ENCODE results near the gene VPS4B. TPM values are rescaled to one million over a fixed set of nuclear protein-coding genes. Genes with fewer than 3 reads are reported as not detected.
A peak's percentile ranks its signal among the peaks of the same experiment; 100 is the strongest.
"Not testable (repeated sequence)": the region's sequence is repeated elsewhere in the genome, so short reads cannot be mapped to it uniquely, and the experiment has no call there.

Gene VPS4B
- total RNA-seq: 10 to 100 TPM; 46.2 to 47.3 TPM
- long read RNA-seq, donor 1, transcript VPS4B-201 (11 exons, 3,324 nt): major isoform, 11 of 14 reads
- long read RNA-seq, donor 1, partial matches to known transcripts: 2 of 14 reads
- long read RNA-seq, donor 1, other reads (novel, unspliced or antisense): 1 of 14 reads
- long read RNA-seq, donor 2, partial matches to known transcripts: 2 of 10 reads
- long read RNA-seq, donor 2, other reads (novel, unspliced or antisense): 4 of 10 reads

DNA sequence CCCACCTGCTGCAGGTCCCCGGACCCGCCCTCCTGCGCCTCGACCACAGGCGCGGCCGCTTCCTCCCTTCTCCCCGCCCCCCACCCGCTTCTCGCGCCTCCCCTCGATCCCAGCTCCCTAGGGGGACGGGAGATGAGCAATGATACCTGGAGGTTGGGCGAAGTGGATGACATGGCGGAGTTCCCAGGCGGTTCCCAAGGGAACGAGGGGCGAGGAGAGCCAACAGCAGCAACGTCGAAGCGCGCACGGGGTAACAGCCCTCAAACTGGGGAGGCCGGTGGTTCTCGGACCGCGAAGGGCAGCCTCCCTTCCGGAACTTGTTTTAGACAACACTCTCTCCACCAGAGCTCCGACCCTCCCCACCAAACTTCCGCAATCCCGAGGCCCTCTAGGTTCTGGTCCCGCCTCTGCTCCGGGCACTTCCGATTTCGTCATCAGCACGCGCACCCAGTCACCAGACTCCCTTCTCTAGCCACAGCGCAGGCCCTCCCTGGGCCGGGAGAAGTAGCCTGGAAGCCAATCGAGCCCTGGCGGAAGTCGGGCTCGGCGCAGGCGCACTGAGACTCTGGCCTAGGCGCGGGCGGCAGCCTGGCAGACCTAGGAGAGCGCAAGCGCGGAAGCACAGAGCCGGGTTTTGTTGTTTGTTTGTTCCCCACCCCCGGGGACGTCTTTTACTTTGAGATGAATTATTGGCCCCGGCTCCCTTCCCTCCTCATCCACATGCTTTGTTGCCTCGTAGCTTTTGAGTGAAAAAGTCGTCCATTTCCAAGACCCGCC, at the start of gene VPS4B:
Gene VPS4B, minus strand, starts transcription at position 390 of the 777 bp plus-strand sequence. Its CDS starts 217 bp downstream, at position 173.
- intact Hi-C loops (cut with DNase I): loop anchor here in 1 of 2 donors (10.0 kb wide), 1 partner anchor 57 kb away; the partner anchor contains the start of gene KDSR
- peak; percentile 100 for DNase-seq (ENCODE audit: low spot score)

DNA sequence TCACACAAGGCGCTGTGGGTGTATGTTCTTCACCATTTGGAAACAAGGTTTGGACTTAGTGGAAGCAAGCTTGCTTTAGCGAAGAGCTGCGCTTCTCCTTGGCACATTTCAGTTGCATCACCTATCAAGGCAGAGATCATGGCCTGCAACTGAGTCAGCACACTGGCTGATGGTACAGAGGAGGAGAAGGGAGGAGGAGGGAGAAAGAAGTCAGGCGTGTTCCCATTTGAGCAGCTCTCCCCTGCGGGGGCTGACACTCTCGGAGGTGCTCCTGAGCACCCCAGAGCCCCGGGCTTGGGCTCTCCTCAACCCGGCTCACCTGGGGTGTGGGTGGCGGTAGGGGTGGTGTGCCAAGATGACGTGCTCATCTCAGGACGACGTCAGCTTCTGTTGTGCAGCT, 48.5 kb upstream of the VPS4B start:
- intact Hi-C loops (cut with DNase I): no loop called here

DNA sequence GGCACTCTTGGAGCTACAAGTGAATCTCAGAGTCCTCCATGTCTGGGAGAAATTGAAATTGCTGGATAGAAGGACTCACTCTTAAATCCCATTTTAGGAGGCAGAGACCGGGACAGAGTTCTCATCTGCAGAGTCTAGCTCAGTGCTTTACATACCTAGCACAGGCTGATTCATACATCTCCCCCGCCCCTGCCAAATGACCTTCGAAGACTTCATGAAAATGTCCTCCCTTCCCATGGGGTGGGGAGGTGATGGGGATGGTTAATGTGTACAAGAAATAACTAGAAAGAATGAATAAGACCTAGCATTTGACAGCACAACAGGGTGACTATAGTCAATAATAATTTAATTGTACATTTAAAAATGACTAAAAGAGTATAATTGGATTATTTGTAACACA, 46.3 kb upstream of the VPS4B start:
- intact Hi-C loops (cut with DNase I): loop anchor here in 1 of 2 donors (5.0 kb wide), 1 partner anchor 1096 kb away; no protein-coding TSS in a partner anchor
- no peak for DNase-seq (ENCODE audit: low spot score)

More for the DNA sequence above, 48.5 kb upstream of the VPS4B start:
- no peak for DNase-seq (ENCODE audit: low spot score)

DNA sequence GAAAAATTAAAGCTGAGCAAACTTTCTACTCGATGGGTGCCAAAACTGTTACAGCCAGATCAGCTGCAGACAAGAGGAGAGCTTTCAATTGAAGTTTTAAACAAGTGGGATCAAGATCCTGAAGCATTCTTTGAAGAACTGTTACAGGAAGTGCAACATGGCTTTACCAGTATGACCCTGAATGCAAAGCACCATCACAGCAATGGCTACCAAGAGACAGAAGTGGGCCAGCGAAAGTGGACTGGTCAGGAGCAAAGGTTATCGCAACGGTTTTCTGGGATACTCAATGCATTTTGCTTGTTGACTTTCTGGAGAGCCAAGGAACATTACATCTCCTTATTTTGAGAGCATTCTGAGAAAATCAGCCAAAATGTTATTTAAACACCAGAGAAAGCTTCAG, 45.4 kb upstream of the VPS4B start:
- intact Hi-C loops (cut with DNase I): loop anchor here in 1 of 2 donors (5.0 kb wide), 1 partner anchor 1095 kb away; no protein-coding TSS in a partner anchor
- no peak for DNase-seq (ENCODE audit: low spot score)

DNA sequence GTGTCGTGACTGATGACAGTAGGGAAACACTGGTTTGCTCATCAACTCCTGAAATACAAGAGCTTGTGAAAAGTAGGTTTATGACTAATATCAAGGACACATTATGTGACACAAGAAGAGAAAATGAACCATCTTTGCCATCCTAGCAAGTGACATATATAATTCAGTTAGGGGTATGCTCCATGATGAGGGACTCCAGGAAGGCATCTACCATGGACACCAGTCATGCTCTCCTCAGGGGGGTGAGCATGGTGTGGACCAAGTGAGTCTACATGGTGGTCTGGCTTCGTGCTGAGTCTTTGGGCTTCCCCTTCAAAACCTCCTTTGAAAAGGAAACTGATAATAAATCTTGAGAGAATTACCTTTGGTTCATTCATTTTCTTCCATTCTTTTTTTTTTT, 42.8 kb upstream of the VPS4B start:
- no peak for DNase-seq (ENCODE audit: low spot score)
- intact Hi-C loops (cut with DNase I): loop anchor here in 1 of 2 donors (5.0 kb wide), 1 partner anchor 1093 kb away; no protein-coding TSS in a partner anchor

DNA sequence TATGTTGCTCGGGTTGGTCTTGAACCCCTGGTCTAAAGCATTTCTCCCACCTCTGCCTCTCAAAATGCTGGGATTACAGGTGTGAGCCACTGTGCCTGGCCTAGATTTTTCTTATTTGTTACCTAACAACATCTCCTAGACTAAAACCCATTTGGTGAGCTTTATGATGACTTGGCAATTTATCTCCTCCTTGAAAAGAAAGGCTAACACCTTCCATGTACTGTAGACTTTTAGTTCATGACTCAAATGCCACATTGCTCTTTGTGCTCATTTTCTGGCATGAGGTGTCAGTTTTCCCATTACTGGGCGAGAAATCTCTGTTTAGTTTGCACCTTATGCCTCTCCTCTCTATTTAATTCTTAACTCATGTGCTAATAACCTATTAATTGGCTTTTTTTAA, 42.2 kb upstream of the VPS4B start:
- DNase-seq (ENCODE audit: low spot score): no peak
- intact Hi-C loops (cut with DNase I): no loop called here

DNA sequence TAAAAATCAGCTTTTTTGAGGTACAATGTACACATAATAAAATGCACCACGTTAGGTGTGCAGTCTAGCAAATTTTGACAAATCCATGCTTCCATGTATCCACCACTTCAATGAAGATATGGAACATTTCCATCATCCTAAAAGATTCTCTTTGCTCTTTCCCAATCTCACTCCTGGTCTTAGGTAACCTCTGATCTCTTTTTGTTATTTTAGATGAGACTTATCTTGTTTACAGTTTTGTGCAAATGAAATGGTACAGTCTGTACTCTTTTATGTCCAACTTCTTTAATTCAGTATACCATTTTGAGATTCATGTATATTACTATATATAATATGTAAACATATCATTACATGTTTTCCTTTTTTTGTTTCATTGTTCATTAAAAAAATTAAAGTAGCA, 38.1 kb upstream of the VPS4B start:
- intact Hi-C loops (cut with DNase I): no loop called here
- DNase-seq (ENCODE audit: low spot score): no peak

DNA sequence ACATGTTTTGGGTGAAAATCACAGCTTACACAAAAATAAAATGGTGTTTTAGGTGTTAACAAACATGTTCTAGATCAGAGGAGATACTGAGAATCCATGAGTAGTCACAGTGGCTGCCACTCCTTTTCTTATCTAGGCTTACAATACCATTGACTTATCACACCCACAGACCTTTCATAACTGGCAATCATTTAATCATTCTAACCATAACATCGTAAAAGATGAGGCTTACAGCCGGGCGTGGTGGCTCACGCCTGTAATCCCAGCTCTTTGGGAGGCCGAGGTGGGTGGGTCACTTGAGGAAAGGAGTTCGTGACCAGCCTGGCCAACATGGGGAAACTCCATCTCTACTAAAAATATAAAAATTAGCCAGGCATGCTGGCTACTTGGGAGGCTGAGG, 35.7 kb upstream of the VPS4B start:
- intact Hi-C loops (cut with DNase I): no loop called here
- DNase-seq (ENCODE audit: low spot score): no peak

DNA sequence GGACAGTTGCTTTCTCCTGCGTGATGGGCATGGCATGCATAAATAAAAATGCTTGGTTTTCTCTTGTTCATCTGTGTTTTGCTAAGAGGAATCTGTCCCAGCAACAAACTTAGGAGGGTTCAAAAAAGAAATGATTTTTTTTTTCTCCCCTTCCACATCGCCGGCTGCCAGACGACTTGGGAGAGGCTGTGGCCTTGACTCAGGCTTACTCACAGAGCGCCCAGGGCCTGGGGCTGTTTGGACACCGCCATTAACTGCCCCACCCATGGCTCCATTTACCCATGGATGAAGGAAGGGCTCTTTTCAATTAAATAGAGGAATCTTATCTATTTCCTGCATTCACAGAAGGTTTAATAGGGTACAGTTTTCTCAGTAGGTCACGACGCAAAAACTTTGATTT, 32.2 kb upstream of the VPS4B start:
- intact Hi-C loops (cut with DNase I): no loop called here
- no peak for DNase-seq (ENCODE audit: low spot score)

DNA sequence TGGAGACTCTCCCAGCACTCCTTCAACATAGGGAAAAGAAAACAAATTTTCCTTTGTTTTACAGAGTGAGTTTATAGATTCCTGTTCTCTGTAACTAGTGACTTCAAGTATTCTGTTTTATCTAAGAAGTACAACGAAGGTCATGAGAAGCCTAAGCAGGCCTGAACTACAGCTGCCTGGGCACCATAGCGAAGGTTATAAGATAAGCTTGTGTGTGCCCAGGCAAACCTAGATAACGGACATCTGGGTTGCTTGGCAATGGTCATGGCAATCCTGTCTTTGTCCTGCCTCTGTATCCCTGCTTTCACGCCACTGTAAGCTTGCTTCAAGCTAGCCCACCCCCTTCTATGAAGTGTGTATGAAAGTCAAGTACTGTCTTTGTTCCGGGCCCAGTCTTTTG, 30.5 kb upstream of the VPS4B start:
- intact Hi-C loops (cut with DNase I); DNase-seq (ENCODE audit: low spot score): not testable (repeated sequence)

DNA sequence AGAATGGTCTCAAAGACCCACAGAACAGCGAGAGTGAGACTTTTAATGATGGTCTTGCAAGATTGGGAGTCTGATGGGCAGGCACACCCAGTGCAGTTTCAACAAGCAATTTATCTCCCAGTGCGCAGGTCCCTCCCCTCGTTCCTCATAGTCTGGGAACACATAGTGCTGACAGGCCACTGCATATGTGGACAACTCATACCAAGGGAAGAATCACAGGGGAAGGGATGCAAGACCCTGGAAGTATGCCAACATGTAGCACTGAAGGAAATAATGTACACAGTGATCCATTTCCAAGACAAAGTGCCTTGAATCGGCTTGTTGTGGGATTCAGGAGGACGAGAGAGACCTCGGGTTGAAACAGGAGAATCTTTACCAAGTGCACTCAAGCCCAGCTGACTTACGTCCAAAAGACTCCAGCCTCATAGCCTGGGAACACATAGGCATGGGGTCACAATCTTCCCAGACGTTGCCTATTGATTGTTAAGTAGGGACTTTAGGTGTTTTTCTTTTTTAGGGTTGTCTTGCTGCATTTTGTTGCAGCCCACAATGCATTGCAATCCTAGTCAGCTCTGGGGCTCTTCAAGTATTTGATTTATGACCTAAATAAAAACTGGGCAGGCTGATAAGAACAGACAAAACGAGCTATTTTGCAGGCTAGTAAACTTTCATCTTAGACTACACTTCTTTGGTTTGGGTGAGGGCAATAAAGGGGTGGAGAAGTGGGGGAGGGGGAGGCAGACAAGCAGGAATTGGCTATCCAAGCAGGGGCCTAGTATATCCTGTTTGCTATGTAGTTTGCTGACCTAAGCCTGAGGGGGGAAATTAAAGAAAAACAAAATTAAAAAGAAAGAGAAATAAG, 29.8 kb upstream of the VPS4B start:
- intact Hi-C loops (cut with DNase I): no loop called here
- no peak for DNase-seq (ENCODE audit: low spot score)

DNA sequence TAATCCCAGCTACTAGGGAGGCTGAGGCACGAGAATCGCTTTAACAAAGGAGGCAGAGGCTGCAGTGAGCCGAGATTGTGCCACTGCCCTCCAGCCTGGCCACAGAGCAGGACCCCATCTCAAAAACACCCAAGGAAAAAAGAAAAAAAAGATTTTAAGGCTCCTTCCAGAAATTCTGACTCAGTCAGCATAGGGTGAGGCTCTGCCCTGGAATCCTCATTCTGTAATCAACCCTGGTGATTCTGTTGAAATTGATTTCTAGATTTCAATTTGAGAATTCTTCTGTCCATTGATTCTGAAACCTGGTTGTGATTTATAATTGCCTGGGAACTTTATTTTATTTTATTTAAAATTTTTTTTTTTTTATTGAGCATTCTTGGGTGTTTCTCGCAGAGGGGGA, 27.1 kb upstream of the VPS4B start:
- intact Hi-C loops (cut with DNase I): no loop called here

DNA sequence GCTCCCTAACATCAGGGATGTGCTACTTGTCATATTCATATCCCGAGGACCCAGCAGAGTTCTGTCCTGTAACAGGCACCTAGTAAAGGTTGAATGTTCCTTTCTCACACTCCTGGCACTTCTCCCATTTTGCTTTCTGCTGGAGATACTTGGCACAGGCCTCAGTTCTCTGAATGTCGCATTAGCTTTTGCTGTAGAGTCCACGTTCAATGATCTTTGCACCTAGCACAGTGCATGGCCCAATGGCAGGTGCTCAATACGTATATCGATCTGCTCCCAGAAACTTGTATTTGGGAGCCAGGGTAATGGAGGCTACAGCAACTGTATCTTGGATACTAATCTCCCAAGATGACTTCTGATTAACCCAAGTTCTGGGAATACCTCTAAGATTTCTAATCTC, 24.8 kb upstream of the VPS4B start:
- DNase-seq (ENCODE audit: low spot score): no peak
- intact Hi-C loops (cut with DNase I): no loop called here

More for the DNA sequence above, 27.1 kb upstream of the VPS4B start:
- DNase-seq (ENCODE audit: low spot score): no peak

DNA sequence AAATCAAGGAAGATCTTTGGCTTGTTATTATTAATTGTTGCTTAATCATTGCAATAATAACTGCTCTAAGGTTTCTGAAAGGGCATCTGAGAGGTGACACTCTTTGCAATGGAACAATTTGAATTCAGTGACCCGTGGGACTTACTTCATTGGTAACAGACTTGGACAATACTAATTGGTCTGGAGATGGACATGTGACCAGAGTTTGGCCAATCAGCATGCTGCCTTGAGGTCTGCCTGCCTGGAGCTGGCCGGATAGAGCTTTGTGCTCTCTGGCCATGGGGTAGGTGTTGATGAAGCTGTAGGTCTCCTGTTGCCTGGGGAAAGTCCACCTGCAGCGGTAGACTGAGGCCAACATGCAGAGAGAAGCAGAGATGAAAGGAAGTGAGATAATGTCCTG, 24.0 kb upstream of the VPS4B start:
- intact Hi-C loops (cut with DNase I): no loop called here
- no peak for DNase-seq (ENCODE audit: low spot score)

DNA sequence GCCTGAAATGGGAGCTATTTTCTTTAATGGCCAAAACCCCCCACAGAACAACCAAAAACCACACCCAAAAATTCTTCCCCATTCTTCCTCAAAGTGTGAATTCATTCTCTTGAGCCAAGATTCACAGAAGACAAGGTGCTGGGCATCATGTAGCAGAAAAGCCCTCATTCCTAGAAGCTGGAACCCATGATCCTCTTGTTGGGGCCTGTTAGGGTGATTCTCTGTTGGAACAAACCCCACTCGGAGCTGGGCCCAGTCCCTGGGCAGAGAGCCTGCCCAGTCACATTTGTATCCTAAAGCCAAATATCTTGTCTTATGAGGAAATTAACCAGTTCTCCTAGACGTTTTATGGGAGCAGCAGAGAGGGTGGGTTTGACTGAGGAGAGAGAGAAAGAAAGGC, 22.8 kb upstream of the VPS4B start:
- no peak for DNase-seq (ENCODE audit: low spot score)
- intact Hi-C loops (cut with DNase I): no loop called here

DNA sequence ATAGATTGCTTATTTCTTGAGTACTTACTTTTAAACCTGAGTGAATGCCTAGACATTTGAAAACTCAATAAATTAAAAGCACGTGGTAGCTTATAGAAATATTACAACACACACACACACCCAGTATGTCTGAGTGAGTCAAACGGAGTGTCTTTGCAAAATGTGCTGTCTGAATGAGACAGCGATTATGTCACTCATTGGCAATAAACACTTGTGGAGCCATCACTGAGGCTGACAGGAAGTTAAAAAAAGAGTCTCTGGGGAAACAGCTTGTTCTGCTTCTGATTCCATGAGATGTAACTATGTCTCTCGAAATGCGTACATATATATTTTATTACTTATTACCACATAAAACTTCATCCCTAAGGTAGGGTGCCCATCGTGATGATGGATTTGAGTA, 22.3 kb upstream of the VPS4B start:
- intact Hi-C loops (cut with DNase I): loop anchor here in 1 of 2 donors (5.0 kb wide), 1 partner anchor 427 kb away; no protein-coding TSS in a partner anchor
- DNase-seq (ENCODE audit: low spot score): no peak

DNA sequence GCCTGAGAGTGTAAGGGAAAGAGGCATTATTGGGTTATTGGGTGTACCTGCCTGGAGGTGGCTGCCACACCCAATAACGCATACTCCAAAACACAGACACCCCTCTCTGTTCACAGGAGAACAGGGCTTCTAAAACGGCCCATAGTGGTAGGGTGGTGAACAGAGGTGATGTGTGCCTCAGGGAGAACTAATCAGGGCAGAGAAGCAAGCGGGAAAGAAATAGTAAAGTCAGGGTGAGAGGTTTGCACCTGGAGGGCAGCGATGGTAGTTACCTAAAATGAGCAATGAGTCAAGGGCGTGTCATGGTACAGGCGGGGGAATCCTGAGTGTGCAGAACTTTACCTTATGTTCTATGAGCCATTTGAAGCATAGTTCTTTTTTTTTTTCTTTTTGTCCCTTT, 21.6 kb upstream of the VPS4B start:
- intact Hi-C loops (cut with DNase I): loop anchor here in 1 of 2 donors (5.0 kb wide), 1 partner anchor 427 kb away; no protein-coding TSS in a partner anchor
- no peak for DNase-seq (ENCODE audit: low spot score)

DNA sequence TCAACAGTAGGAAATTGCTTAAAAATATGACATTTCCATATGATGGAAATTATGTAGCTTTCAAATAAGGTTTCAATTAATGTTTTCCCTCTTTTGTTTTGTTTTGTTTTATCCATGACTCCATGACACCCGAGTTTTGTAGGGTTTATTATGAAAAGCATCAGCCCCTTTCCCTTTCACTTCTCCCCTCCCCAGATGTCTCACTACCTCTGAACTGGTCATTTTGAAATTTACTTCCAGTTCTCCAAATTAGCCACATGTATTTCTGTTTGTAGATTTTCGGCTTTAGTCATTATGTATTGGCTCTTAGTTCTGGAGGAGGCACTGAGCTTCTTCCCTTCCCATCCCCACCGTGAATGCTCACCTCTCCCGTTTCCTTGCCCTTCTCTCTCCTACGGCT, 18.6 kb upstream of the VPS4B start:
- no peak for DNase-seq (ENCODE audit: low spot score)
- intact Hi-C loops (cut with DNase I): loop anchor here in 1 of 2 donors (5.0 kb wide), 1 partner anchor 424 kb away; no protein-coding TSS in a partner anchor

DNA sequence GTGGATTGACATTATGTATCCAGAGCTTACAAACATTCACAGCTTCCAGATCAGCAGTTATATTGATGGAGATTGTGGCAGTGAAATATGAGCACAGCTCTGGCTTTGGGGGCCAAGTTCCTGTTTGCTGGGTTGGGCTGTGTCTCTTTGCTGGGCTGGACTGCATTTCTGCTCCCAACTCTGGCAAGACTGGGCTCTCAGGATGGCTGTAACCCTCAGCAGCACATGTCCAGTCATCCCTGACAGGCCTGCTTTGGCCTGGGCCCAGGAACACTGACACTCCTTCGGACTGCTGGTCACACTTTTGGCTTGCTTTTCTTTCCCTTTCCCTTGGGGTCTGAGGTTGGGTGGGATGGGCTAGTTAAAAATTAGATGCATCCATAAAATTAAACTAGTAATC, 17.9 kb upstream of the VPS4B start:
- intact Hi-C loops (cut with DNase I): loop anchor here in 1 of 2 donors (5.0 kb wide), 1 partner anchor 423 kb away; no protein-coding TSS in a partner anchor
- no peak for DNase-seq (ENCODE audit: low spot score)

All from posterior vena cava (tissue), 2 donors.